T-helper 1 cell (primary cell): ENCODE results near the gene MRPL51.

Source experiments
- DNase-seq, 5 donors: peaks; one replicate each; pipeline ENCODE4 v3.0.0-alpha.2; 2012 to 2020
- total RNA-seq, 4 donors: gene quantifications; one replicate each; lab custom pipeline; 2026; lab: John Stamatoyannopoulos, UW

Gene MRPL51
- 11.6 to 20.3 (median 14.8) reads per million in 4 donors for total RNA-seq

GRCh38 chr12:6492838-6493496, at the start of gene MRPL51:
MRPL51 (minus strand) TSS chr12:6493262; CDS start chr12:6493136, 126 bp downstream.
- DNase-seq = peak; percentile 91 to 98 (median 96)

- no peak for DNase-seq
Observed at GRCh38 chr12:6542209-6543009, 49.3 kb upstream of the MRPL51 start.

GRCh38 chr12:6541371-6542165, 48.5 kb upstream of the MRPL51 start:
- DNase-seq = no peak

GRCh38 chr12:6540181-6540877, 47.3 kb upstream of the MRPL51 start:
- DNase-seq = peak in 4 of 5 donors; percentile 33 to 47 (median 40)

GRCh38 chr12:6539707-6540134, 46.7 kb upstream of the MRPL51 start:
- DNase-seq = no peak

GRCh38 chr12:6539314-6539682, 46.2 kb upstream of the MRPL51 start:
- DNase-seq = no peak

- peak in 1 of 5 donors; percentile 26 for DNase-seq
Observed at GRCh38 chr12:6538420-6539313, 45.6 kb upstream of the MRPL51 start.

- DNase-seq = peak; percentile 65 to 85 (median 78)
Observed at GRCh38 chr12:6537580-6538419, 44.7 kb upstream of the MRPL51 start.

- DNase-seq = peak in 1 of 5 donors; percentile 31
Observed at GRCh38 chr12:6536894-6537579, 44.0 kb upstream of the MRPL51 start.

- DNase-seq = peak in 1 of 5 donors; percentile 23
Observed at GRCh38 chr12:6535960-6536847, 43.1 kb upstream of the MRPL51 start.

- no peak for DNase-seq
Observed at GRCh38 chr12:6535697-6535946, 42.6 kb upstream of the MRPL51 start.

GRCh38 chr12:6534945-6535696, 42.1 kb upstream of the MRPL51 start:
- peak; percentile 61 to 92 (median 63) for DNase-seq

- DNase-seq = no peak
Observed at GRCh38 chr12:6534695-6534944, 41.6 kb upstream of the MRPL51 start.

GRCh38 chr12:6533923-6534694, 41.0 kb upstream of the MRPL51 start, which contains the start of gene GAPDH:
GAPDH (plus strand) TSS chr12:6534517; CDS start chr12:6534833, 316 bp downstream.
- DNase-seq = peak; percentile 73 to 98 (median 79)

GRCh38 chr12:6533653-6533922, 40.5 kb upstream of the MRPL51 start:
- DNase-seq = no peak

GRCh38 chr12:6532927-6533652, 40.0 kb upstream of the MRPL51 start:
- peak in 1 of 5 donors; percentile 57 for DNase-seq
